Esophagus muscularis mucosa (tissue), 4 donors: ENCODE data around the gene SAMD4B. TPM values are rescaled to one million over a fixed set of nuclear protein-coding genes. Genes with fewer than 3 reads are reported as not detected.

Experiments used
- DNase-seq: peaks from one replicate; pipeline ENCODE4 v3.0.0-alpha.2; 2017; ENCODE audit errors: extremely low spot score
- H3K27ac ChIP-seq, 4 donors: fragments of 200-600 bp; sonication (generic); replicated peaks in 1 of 4; 1 replicate in 3 of 4; 2 replicates in 1 of 4; pipeline ENCODE4 v1.5.1; 2016 to 2019; ENCODE audit warnings: mild to moderate bottlenecking in 1 of 4
- H3K27me3 ChIP-seq, 4 donors: fragments of 200-600 bp; sonication (generic); one replicate each; pipeline versions ENCODE4 v1.5.1 to v1.6.0; 2016 to 2019
- H3K36me3 ChIP-seq, 4 donors: fragments of 200-600 bp; sonication (generic); one replicate each; pipeline ENCODE4 v1.5.1; 2016 to 2019
- H3K4me1 ChIP-seq, 4 donors: fragments of 200-600 bp; sonication (generic); one replicate each; pipeline ENCODE4 v1.5.1; 2016 to 2019
- H3K4me3 ChIP-seq, 4 donors: fragments of 200-600 bp; sonication (generic); 1 replicate in 2 of 4; 2 replicates in 2 of 4; pipeline ENCODE4 v1.5.1; 2016 to 2019; ENCODE audit warnings: mild to moderate bottlenecking in 4 of 4, moderate library complexity in 1 of 4
- H3K9me3 ChIP-seq, 4 donors: fragments of 200-600 bp; sonication (generic); 1 replicate in 3 of 4; 2 replicates in 1 of 4; pipeline ENCODE4 v1.5.1; 2016 to 2019
- CTCF ChIP-seq, 3 experiments: fragments of 200-600 bp in 2 of 3; fragments of 450-650 bp in 1 of 3; sonication (generic) in 2 of 3; IDR thresholded peaks; one replicate each; pipeline ENCODE4 v1.5.1; 2017 to 2019; ENCODE audit warnings: antibody characterized with exemption in 3 of 3, mild to moderate bottlenecking in 2 of 3, moderate library complexity in 1 of 3
- EP300 ChIP-seq: sonication (generic); formaldehyde crosslinking; IDR thresholded peaks from one replicate; pipeline ENCODE4 v1.6.1; 2017; ENCODE audit warnings: antibody characterized with exemption
- POLR2A ChIP-seq: fragments of 450-650 bp; IDR thresholded peaks from one replicate; pipeline ENCODE4 v1.6.1; 2017; ENCODE audit warnings: antibody characterized with exemption, moderate library complexity, mild to moderate bottlenecking, low read depth
- POLR2AphosphoS5 ChIP-seq, 2 donors: sonication (generic); formaldehyde crosslinking; IDR thresholded peaks; one replicate each; pipeline ENCODE4 v1.6.1; 2017; ENCODE audit warnings: antibody characterized with exemption in 2 of 2
- WGBS: methylation state at CpG from one replicate; pipeline ENCODE4 v1.1.5; 2018; 5-methylcytosine and 5-hydroxymethylcytosine counted together
- intact Hi-C: fragments of 100-400 bp; cut with DNase I; formaldehyde crosslinking; loops from one replicate; pipeline ENCODE4 v1.15.1; 2023
- total RNA-seq, 4 donors: library from RNA; depleted of rRNA; stranded (reverse); fragments of >200 nt; gene quantifications; one replicate each; pipeline versions ENCODE4 v1.1.0 to v1.2.1, GENCODE V29; 2016

Gene SAMD4B
- total RNA-seq, 4 donors from 2014 or later: 59.8 to 138 (median 104) TPM

DNA sequence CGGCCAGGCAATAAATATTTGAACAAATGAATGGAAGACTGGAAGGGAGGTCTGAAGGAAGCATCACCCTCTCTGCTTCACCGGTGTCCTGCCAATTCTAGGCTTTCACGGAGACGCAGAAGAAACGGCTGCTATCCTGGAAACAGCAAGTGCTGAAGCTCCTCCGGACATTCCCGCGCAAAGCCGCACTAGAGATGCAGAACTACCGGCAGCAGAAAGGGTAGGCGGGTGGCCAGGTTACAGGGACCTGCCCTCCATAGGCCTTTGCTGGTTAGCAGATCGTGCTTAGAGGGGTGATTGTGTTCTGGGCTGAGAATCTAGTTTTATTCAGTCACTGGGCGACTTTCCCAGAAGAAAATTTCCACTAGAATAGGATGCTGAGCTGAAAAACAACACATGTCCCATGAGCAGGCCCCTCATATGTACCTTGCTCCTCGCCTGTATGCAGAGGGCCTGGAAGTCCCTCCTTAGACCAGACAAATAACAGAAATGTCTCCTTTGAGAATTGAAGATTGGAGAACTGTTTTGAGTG lies 37.7 kb downstream of the SAMD4B start:
- peaks cover 75 to 100% (median 96%) of the 10 kb centered on the region in 4 donors for H3K36me3 ChIP-seq
- intact Hi-C loops: no loop called here
- H3K27ac ChIP-seq: peak overlapping the region; percentile 37 to 50 (median 44)
- no peak for TF ChIP-seq CTCF (IDR thresholded peaks at IDR 0.05)
- TF ChIP-seq POLR2AphosphoS5 (IDR thresholded peaks at IDR 0.05): no peak
- no peak for TF ChIP-seq EP300
- TF ChIP-seq POLR2A: no peak
- 85% methylated on average over 14 of the region's 14 CpGs for WGBS
- no peaks in the 10 kb centered on the region for H3K9me3 ChIP-seq
- no peaks in the 10 kb centered on the region for H3K27me3 ChIP-seq
- no peak for DNase-seq
- peaks cover 0 to 7% (median 0%) of the 10 kb centered on the region in 4 donors for H3K4me1 ChIP-seq
- no peak overlapping the region for H3K4me3 ChIP-seq

GRCh38 chr19:39380521-39381502 lies 38.6 kb downstream of the SAMD4B start:
- Histone ChIP-seq H3K27me3 (no peaks in the 10 kb centered on the region), H3K27ac (peak overlapping the region; percentile 37 to 50 (median 44)), H3K9me3 (no peaks in the 10 kb centered on the region), H3K36me3 (peaks cover 72 to 100% (median 97%) of the 10 kb centered on the region in 4 donors), H3K4me1 (peaks cover 0 to 7% (median 0%) of the 10 kb centered on the region in 4 donors), H3K4me3 (no peak overlapping the region)
- TF ChIP-seq POLR2A: no peak
- no peak for TF ChIP-seq CTCF (IDR thresholded peaks at IDR 0.05)
- TF ChIP-seq EP300: no peak
- TF ChIP-seq POLR2AphosphoS5 (IDR thresholded peaks at IDR 0.05): no peak
- intact Hi-C loops: no loop called here
- DNase-seq: no peak
- WGBS: 90% methylated on average over 12 of the region's 17 CpGs

GRCh38 chr19:39381910-39382611 lies 39.8 kb downstream of the SAMD4B start:
- 87% methylated on average over 8 of the region's 10 CpGs for WGBS
- no peaks in the 10 kb centered on the region for H3K9me3 ChIP-seq
- intact Hi-C loops: no loop called here
- H3K4me1 ChIP-seq: peaks cover 0 to 7% (median 0%) of the 10 kb centered on the region in 4 donors
- H3K27ac ChIP-seq: no peak overlapping the region
- TF ChIP-seq POLR2A: no peak
- no peak for TF ChIP-seq CTCF (IDR thresholded peaks at IDR 0.05)
- no peak for TF ChIP-seq POLR2AphosphoS5 (IDR thresholded peaks at IDR 0.05)
- no peak for TF ChIP-seq EP300
- no peak overlapping the region for H3K4me3 ChIP-seq
- peaks cover 69 to 100% (median 97%) of the 10 kb centered on the region in 4 donors for H3K36me3 ChIP-seq
- no peaks in the 10 kb centered on the region for H3K27me3 ChIP-seq
- DNase-seq: no peak

DNA sequence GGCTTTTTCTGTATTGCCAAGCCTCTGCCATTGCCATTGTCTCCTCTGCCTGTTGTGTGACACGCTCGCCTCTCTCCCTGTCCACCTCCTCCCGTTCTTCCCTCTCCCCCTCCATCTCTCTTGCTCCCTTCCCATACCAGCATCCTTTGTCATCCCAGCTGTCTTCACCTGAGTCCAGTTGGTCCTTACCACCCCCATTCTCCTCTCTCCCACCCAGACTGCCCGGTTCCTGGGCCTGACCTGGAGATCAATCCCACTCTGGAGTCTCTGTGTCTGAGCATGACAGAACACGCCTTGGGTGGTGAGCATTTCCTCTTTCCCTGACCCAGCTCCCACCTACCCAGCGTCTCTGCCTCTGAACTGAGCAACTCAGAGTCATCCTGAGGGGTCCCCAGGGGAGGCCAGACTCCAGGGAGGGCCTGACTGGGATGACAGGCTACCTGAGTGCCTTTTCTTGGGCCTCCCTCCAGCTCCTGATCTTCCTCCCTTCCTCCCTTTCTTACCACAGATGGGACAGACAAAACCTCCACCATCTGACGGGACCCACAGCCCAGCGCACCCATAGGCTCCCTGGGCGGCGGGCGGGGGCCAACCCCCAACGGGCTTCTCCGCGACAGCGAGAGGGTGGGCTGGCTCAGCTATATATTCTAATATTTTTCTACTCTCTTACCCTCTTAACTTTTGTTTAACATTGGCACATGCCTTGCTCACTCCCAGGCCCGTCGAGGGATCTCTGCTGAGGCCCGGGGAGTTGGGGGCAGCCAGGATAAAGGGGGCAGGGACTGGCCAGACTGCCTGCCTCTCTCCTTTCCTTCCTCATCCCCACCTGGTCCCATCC lies 41.0 kb downstream of the SAMD4B start:
- H3K4me3 ChIP-seq: no peak overlapping the region
- no peak for DNase-seq
- TF ChIP-seq CTCF (IDR thresholded peaks at IDR 0.05) (no peak), EP300 (no peak), POLR2A (no peak), POLR2AphosphoS5 (IDR thresholded peaks at IDR 0.05) (no peak)
- WGBS: 82% methylated on average over 16 of the region's 18 CpGs
- H3K27me3 ChIP-seq: no peaks in the 10 kb centered on the region
- intact Hi-C loops: no loop called here
- H3K36me3 ChIP-seq: peaks cover 64 to 100% (median 97%) of the 10 kb centered on the region in 4 donors
- H3K9me3 ChIP-seq: no peaks in the 10 kb centered on the region
- H3K4me1 ChIP-seq: peaks cover 0 to 7% (median 0%) of the 10 kb centered on the region in 4 donors
- no peak overlapping the region for H3K27ac ChIP-seq
